Nephron (organoid): ENCODE measurements around the gene BCLAF1.
A peak's percentile ranks its signal among the peaks of the same experiment; 100 is the strongest.

Experiments used
- H3K27ac Mint-ChIP-seq, 3 experiments: 2 replicates each; pipeline ENCODE4 v1.8.0; 2020; ENCODE audit warnings: mixed read lengths in 3 of 3, mild to moderate bottlenecking in 2 of 3, moderate library complexity in 1 of 3
- H3K27me3 Mint-ChIP-seq: 2 replicates; pipeline ENCODE4 v1.8.0; 2021; ENCODE audit warnings: low read depth, mild to moderate bottlenecking, moderate library complexity, mixed read lengths
- H3K36me3 Mint-ChIP-seq: 2 replicates; pipeline ENCODE4 v1.8.0; 2020; ENCODE audit warnings: low read depth, mixed read lengths
- H3K4me1 Mint-ChIP-seq: 2 replicates; pipeline ENCODE4 v1.8.0; 2020; ENCODE audit warnings: mixed read lengths
- H3K4me3 Mint-ChIP-seq, 3 experiments: 2 replicates each; pipeline ENCODE4 v1.8.0; 2020; ENCODE audit warnings: mild to moderate bottlenecking in 3 of 3, mixed read lengths in 3 of 3, moderate library complexity in 2 of 3
- H3K9me3 Mint-ChIP-seq: 2 replicates; pipeline ENCODE4 v1.8.0; 2020; ENCODE audit warnings: mixed read lengths
- TF ChIP-seq, protein P1 (sequence below), 3 experiments: fragments of 200-600 bp; sonication (generic); IDR thresholded peaks; one replicate each; pipeline ENCODE4 v1.5.0; 2021; ENCODE audit warnings: antibody characterized with exemption in 3 of 3; ENCODE audit not compliant: unreplicated experiment in 3 of 3

The BCLAF1 gene

DNA sequence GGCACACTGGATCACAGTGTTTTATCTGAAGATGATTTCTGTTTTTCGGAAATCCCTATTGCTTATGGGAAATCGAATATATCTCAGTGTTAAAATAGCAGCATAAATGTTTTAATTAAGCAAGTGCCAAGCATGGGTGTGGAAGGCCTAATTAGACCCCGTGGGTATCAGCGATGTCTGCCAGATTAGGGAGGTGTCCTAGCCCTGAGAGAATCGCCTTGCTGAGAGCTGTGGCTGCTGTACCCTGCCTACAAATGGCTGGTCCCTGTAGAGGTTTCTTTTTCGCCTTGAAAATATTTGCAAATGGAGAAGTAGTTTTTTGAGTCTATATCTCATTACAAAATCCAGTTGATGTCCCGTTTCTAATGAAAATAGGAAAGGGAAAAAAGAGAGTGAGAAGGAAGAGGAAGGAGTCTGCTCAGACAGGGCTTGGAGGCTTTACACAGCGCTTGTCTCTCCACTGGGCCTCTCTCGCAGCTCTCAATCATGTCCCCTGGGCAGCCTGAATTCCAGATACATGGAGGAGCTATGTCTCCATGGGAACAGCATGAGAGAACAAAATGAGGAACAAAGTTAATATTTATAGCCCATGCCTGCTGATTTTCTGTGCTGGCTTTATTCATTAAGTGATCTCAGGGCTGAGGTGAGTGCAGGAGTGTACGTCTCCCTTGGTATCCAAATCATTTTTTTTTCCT, 35.2 kb upstream of the BCLAF1 start:
- Mint-ChIP-seq H3K4me3 (no peak overlapping the region), H3K27ac (no peak overlapping the region), H3K9me3 (no peaks in the 10 kb centered on the region), H3K27me3 (peaks cover 3% of the 10 kb centered on the region), H3K4me1 (peaks cover 11% of the 10 kb centered on the region), H3K36me3 (no peaks in the 10 kb centered on the region)
- TF ChIP-seq, protein P1, sequence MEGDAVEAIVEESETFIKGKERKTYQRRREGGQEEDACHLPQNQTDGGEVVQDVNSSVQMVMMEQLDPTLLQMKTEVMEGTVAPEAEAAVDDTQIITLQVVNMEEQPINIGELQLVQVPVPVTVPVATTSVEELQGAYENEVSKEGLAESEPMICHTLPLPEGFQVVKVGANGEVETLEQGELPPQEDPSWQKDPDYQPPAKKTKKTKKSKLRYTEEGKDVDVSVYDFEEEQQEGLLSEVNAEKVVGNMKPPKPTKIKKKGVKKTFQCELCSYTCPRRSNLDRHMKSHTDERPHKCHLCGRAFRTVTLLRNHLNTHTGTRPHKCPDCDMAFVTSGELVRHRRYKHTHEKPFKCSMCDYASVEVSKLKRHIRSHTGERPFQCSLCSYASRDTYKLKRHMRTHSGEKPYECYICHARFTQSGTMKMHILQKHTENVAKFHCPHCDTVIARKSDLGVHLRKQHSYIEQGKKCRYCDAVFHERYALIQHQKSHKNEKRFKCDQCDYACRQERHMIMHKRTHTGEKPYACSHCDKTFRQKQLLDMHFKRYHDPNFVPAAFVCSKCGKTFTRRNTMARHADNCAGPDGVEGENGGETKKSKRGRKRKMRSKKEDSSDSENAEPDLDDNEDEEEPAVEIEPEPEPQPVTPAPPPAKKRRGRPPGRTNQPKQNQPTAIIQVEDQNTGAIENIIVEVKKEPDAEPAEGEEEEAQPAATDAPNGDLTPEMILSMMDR (IDR thresholded peaks at IDR 0.05; ENCODE audit: unreplicated experiment in 3 of 3), result no peak

- H3K27me3 Mint-ChIP-seq, result peaks cover 3% of the 10 kb centered on the region
- peak overlapping the region in 2 of 3 experiments; percentile 66 to 96 for H3K27ac Mint-ChIP-seq
- H3K36me3 Mint-ChIP-seq, result no peaks in the 10 kb centered on the region
- H3K4me3 Mint-ChIP-seq, result peak overlapping the region in 2 of 3 experiments; percentile 4 to 10
- H3K9me3 Mint-ChIP-seq, result no peaks in the 10 kb centered on the region
- peaks cover 11% of the 10 kb centered on the region for H3K4me1 Mint-ChIP-seq
- TF ChIP-seq, protein P1 (IDR thresholded peaks at IDR 0.05; ENCODE audit: unreplicated experiment in 3 of 3), result no peak
Measured at GRCh38 chr6:136323431-136324112, 33.9 kb upstream of the BCLAF1 start.

GRCh38 chr6:136319732-136320131, 30.1 kb upstream of the BCLAF1 start:
- TF ChIP-seq, protein P1 (IDR thresholded peaks at IDR 0.05; ENCODE audit: unreplicated experiment in 3 of 3), result no peak
- H3K4me1 Mint-ChIP-seq, result peaks cover 7% of the 10 kb centered on the region
- H3K4me3 Mint-ChIP-seq, result no peak overlapping the region
- no peaks in the 10 kb centered on the region for H3K9me3 Mint-ChIP-seq
- H3K27me3 Mint-ChIP-seq, result peaks cover 3% of the 10 kb centered on the region
- H3K36me3 Mint-ChIP-seq, result no peaks in the 10 kb centered on the region
- H3K27ac Mint-ChIP-seq, result no peak overlapping the region

DNA sequence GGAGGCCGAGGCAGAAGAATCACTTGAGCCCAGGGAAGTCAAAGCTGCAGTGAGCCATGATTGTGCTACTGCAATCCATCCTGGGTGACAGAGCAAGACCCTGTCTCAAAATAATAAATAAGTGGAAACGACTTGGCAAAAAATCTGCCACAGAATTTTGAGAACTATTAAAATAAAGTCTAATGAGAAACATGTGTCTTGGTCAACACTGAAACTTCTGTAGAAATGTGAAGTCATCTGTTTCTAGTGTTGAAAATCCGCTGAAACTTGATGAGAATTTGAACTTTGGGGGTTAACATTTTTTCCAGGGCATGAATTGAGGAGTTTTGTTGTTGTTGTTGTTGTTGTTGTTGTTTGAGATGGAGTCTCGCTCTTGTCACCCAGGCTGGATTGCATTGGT, 29.0 kb upstream of the BCLAF1 start:
- Mint-ChIP-seq H3K27me3 (peaks cover 3% of the 10 kb centered on the region), H3K9me3 (no peaks in the 10 kb centered on the region), H3K4me3 (no peak overlapping the region), H3K4me1 (peaks cover 3% of the 10 kb centered on the region), H3K36me3 (no peaks in the 10 kb centered on the region), H3K27ac (peak overlapping the region in 2 of 3 experiments; percentile 5 to 38)
- TF ChIP-seq, protein P1 (IDR thresholded peaks at IDR 0.05; ENCODE audit: unreplicated experiment in 3 of 3), result no peak

DNA sequence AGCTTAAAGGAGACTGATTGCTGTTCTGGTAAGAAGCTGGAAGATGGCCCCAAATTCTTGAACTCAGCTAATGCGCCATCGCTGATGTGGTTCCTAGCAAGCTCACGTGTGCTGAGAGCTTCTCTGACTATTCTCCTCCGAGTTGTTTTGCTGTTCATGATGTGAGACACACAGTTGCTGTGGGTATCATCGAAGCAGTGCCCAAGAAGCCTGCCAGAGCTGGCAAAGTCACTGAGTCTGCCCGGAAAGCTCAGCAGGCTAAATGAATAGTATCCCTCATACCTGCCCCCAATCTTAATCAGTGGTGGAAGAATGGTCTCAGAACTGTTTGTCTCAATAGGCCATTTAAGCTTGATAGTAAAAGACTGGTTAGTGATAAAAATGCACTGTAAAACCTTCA, 28.3 kb upstream of the BCLAF1 start:
- Mint-ChIP-seq H3K4me3 (no peak overlapping the region), H3K4me1 (no peaks in the 10 kb centered on the region), H3K36me3 (no peaks in the 10 kb centered on the region), H3K27ac (peak overlapping the region in 1 of 3 experiments; percentile 30), H3K27me3 (peaks cover 7% of the 10 kb centered on the region), H3K9me3 (no peaks in the 10 kb centered on the region)
- TF ChIP-seq, protein P1 (IDR thresholded peaks at IDR 0.05; ENCODE audit: unreplicated experiment in 3 of 3), result no peak
